Activated T-helper 2 cell treated with anti-CD3 and anti-CD28 coated beads, Interferon-gamma antibody, Interleukin-2, Interleukin-4, amounts not matched to agents 10 μg/mL and 5 μg/mL and 100 μg/mL, durations not matched to agents 14 hours and 24 hours and 36 hours (primary cell): ENCODE data around the gene MAN1B1. TPM values are rescaled to one million over a fixed set of nuclear protein-coding genes. Genes with fewer than 3 reads are reported as not detected.

Experiments
- DNase-seq: peaks from one replicate; pipeline ENCODE4 v3.0.0; 2021; ENCODE audit warnings: low spot score
- H3K27ac Mint-ChIP-seq: one replicate; pipeline ENCODE4 v1.8.0; 2021; ENCODE audit warnings: mixed read lengths
- H3K27me3 Mint-ChIP-seq: one replicate; pipeline ENCODE4 v1.8.0; 2021; ENCODE audit warnings: low read depth, mixed read lengths
- H3K36me3 Mint-ChIP-seq: one replicate; pipeline ENCODE4 v1.8.0; 2021; ENCODE audit warnings: low read depth, mixed read lengths
- H3K4me1 Mint-ChIP-seq: one replicate; pipeline ENCODE4 v1.8.0; 2021; ENCODE audit warnings: low read depth, mixed read lengths
- H3K4me3 Mint-ChIP-seq: one replicate; pipeline ENCODE4 v1.8.0; 2021; ENCODE audit warnings: low read depth, mild to moderate bottlenecking, moderate library complexity, mixed read lengths
- H3K9me3 Mint-ChIP-seq: one replicate; pipeline ENCODE4 v1.8.0; 2021; ENCODE audit warnings: mixed read lengths
- intact Hi-C: fragments of 100-400 bp; cut with micrococcal nuclease; formaldehyde crosslinking; loops from one replicate; pipeline ENCODE4 v1.15.1; 2023
- total RNA-seq: library from RNA; stranded (reverse); gene quantifications from 2 replicates; pipeline ENCODE4 v1.2.3, GENCODE V29; 2022

MAN1B1 gene
- total RNA-seq: 47.5 and 52.2 TPM in 2 replicates

DNA sequence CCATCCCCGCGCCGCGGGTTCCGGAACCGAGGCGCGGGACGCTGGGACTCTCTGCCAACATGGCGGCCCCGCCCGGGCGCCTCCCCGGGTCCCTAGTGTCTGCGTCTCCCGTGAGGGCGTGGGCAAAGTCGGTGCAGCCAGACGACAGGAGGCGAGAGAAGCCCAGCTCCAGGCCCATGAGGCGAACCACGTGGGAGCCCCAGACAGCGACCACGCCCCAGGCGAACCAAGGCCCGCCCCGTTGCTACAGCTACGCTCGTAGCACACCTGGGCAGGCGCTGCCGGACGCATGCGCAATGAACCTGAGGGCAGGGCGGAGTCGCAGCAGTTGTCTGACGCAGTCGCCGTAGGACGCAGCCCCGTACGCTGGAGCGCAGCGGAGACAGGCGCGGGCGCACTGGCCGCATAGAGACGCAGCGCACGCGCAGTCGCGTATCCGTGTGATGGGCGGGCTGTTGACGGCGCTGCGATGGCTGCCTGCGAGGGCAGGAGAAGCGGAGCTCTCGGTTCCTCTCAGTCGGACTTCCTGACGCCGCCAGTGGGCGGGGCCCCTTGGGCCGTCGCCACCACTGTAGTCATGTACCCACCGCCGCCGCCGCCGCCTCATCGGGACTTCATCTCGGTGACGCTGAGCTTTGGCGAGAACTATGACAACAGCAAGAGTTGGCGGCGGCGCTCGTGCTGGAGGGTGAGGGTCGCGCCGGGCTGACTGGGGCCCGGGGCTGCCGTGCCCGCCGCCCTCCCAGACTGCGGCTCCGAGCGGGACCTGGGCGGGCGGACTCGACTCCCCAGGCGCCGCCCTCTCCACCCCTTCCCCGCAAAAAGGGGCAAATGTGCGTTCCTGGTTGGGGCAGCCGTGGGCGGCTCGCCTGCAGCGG lies at the start of gene MAN1B1:
Gene MAN1B1, plus strand, starts transcription at position 455 of the 878 bp plus-strand sequence. Its CDS starts 15 bp downstream, at position 470.
- Mint-ChIP-seq H3K4me1 (peaks cover 34% of the 10 kb centered on the region), H3K27me3 (no peaks in the 10 kb centered on the region), H3K27ac (peak within 1 kb of the TSS; percentile 88), H3K36me3 (peaks cover 20% of the 10 kb centered on the region), H3K4me3 (peak within 1 kb of the TSS; percentile 92), H3K9me3 (no peaks in the 10 kb centered on the region)
- intact Hi-C loops: loop anchor here (1.0 to 5.0 kb wide), 5 partner anchors 9 to 151 kb away; partner anchors contain the start of genes DPP7 and SAPCD2
- peak; percentile 100 for DNase-seq

DNA sequence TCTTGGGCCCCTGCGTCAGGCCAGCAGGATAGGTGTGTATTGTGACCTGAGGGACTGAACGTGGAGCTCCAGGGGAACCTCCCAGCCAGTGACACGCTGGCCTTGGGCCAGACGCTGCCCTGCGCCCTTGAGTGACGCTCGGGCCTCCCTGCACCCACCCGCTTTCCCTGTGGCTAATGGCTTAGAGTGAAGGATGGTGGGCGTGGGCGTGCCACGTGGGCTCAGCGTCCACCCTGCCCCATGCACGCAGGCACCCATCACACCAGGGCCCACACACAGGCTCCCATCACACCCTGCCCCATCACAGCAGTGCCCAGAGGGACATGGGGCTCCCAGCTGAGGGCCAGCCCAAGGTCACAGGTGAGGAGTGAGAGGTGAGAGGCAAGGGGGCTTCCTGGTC lies 49.8 kb upstream of the MAN1B1 start:
- Mint-ChIP-seq H3K36me3 (no peaks in the 10 kb centered on the region), H3K4me3 (no peak overlapping the region), H3K9me3 (no peaks in the 10 kb centered on the region), H3K27ac (no peak overlapping the region), H3K27me3 (no peaks in the 10 kb centered on the region), H3K4me1 (peaks cover 17% of the 10 kb centered on the region)
- intact Hi-C loops: loop anchor here (10.0 kb wide), 2 partner anchors 82 to 502 kb away; partner anchors contain the start of gene LCN12
- no peak for DNase-seq

DNA sequence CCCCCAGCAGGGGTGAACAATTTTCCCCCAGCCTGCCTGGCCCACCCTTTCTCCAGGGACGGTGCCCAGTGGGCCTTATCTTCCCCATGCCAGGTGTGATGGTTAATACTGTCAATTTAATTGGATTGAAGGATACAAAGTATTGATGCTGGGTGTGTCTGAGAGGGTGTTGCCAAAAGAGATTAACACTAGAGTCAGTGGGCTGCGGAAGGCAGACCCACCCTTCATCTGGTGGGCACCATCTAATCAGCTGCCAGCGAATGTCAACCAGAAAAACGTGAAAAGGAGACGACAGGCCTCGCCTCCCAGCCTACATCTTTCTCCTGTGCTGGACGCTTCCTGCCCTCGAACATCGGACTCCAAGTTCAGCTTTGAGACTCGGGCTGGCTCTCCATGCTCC lies 49.3 kb upstream of the MAN1B1 start:
- H3K9me3 Mint-ChIP-seq: no peaks in the 10 kb centered on the region
- H3K27ac Mint-ChIP-seq: no peak overlapping the region
- H3K4me3 Mint-ChIP-seq: no peak overlapping the region
- intact Hi-C loops: loop anchor here (10.0 kb wide), 2 partner anchors 83 to 503 kb away; partner anchors contain the start of gene LCN12
- no peak for DNase-seq
- H3K27me3 Mint-ChIP-seq: no peaks in the 10 kb centered on the region
- H3K36me3 Mint-ChIP-seq: no peaks in the 10 kb centered on the region
- H3K4me1 Mint-ChIP-seq: peaks cover 15% of the 10 kb centered on the region

GRCh38 chr9:137038916-137039315 lies 47.9 kb upstream of the MAN1B1 start:
- intact Hi-C loops: loop anchor here (10.0 kb wide), 2 partner anchors 84 to 504 kb away; partner anchors contain the start of gene LCN12
- no peaks in the 10 kb centered on the region for H3K27me3 Mint-ChIP-seq
- H3K27ac Mint-ChIP-seq: no peak overlapping the region
- no peak overlapping the region for H3K4me3 Mint-ChIP-seq
- peaks cover 11% of the 10 kb centered on the region for H3K4me1 Mint-ChIP-seq
- no peaks in the 10 kb centered on the region for H3K9me3 Mint-ChIP-seq
- DNase-seq: no peak
- H3K36me3 Mint-ChIP-seq: no peaks in the 10 kb centered on the region

GRCh38 chr9:137039611-137040366 lies 47.0 kb upstream of the MAN1B1 start:
- Mint-ChIP-seq H3K9me3 (no peaks in the 10 kb centered on the region), H3K27me3 (peaks cover 2% of the 10 kb centered on the region), H3K4me1 (peaks cover 7% of the 10 kb centered on the region), H3K4me3 (no peak overlapping the region), H3K27ac (no peak overlapping the region), H3K36me3 (no peaks in the 10 kb centered on the region)
- no peak for DNase-seq
- intact Hi-C loops: loop anchor here (10.0 kb wide), 2 partner anchors 85 to 505 kb away; partner anchors contain the start of gene LCN12

GRCh38 chr9:137040568-137040967 lies 46.2 kb upstream of the MAN1B1 start:
- intact Hi-C loops: no loop called here
- no peak overlapping the region for H3K27ac Mint-ChIP-seq
- no peak for DNase-seq
- peaks cover 4% of the 10 kb centered on the region for H3K4me1 Mint-ChIP-seq
- H3K4me3 Mint-ChIP-seq: no peak overlapping the region
- H3K9me3 Mint-ChIP-seq: no peaks in the 10 kb centered on the region
- H3K27me3 Mint-ChIP-seq: peaks cover 6% of the 10 kb centered on the region
- H3K36me3 Mint-ChIP-seq: no peaks in the 10 kb centered on the region

- H3K9me3 Mint-ChIP-seq: no peaks in the 10 kb centered on the region
- intact Hi-C loops: no loop called here
- no peaks in the 10 kb centered on the region for H3K36me3 Mint-ChIP-seq
- DNase-seq: no peak
- H3K4me3 Mint-ChIP-seq: no peak overlapping the region
- H3K27me3 Mint-ChIP-seq: peaks cover 6% of the 10 kb centered on the region
- H3K4me1 Mint-ChIP-seq: peaks cover 4% of the 10 kb centered on the region
- H3K27ac Mint-ChIP-seq: no peak overlapping the region
Measured at GRCh38 chr9:137041124-137041523, 45.7 kb upstream of the MAN1B1 start.

DNA sequence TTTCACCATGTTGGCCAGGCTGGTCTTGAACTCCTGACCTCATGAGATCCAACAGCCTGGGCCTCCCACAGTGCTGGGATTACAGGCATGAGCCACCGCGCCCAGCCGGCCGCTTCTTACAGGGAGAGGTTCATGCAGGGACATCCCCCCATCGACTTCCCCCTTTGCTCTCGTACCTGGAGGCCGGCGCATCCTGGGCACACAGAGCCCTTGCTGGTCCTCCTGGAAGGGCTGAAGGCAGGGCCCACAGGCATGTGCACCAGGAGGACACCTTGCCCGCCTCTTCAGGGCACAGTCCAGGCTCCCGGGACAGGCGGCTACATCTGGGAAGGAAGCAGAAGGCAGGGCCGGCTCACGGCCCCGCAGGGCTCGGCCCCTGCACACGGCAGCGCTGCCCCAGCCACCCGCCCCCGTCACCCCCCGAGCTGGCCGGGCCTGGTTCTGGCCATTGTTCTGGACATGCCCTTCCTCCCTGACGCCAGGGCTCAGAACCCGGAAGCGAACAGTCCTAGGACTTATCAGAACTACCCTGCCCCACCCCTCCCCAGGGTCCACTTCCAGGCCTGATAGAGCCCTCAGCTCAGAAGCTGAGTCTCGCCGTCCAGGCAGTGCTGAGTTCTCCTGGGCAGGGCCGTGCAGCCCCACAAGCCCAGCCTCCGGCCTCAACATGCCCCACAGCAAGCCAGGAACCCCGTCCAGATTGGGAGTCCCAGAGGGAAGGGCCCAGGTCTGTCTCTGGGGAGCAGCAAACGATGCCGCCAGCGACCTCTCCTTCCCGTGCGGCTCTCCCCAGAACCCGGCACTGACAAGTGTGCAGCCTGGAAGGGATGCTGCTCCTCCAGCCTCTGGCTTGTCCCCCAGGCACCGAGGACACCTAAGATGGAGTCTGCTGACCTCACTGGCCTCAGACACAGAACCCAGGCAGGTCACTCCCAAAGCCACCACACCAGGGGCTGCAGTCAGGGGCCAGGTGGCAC lies 43.7 kb upstream of the MAN1B1 start:
- Mint-ChIP-seq H3K4me3 (no peak overlapping the region), H3K4me1 (peaks cover 4% of the 10 kb centered on the region)
- intact Hi-C loops: no loop called here

DNA sequence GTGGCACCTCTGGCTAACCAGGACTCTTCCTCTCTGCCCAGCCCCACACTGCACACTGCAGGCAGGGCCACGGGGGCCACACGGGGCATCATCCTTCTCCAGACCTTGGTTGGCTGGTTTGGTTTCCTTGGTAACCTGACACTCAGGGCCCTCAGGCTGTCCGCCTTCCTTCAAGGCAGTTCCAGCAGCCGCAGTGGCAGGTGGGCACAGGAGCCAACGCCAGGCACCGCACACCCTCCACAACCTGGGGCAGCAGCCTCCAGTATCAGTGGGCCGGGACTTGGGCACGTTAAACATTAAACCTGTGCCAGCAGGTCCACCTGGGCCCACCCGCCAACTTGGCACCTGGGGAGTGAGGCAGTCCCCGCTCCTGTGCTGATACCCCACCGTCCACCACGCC lies 42.7 kb upstream of the MAN1B1 start:
- DNase-seq: no peak
- Mint-ChIP-seq H3K27ac (no peak overlapping the region), H3K27me3 (peaks cover 23% of the 10 kb centered on the region), H3K36me3 (no peaks in the 10 kb centered on the region), H3K4me3 (no peak overlapping the region), H3K9me3 (no peaks in the 10 kb centered on the region), H3K4me1 (peaks cover 4% of the 10 kb centered on the region)
- intact Hi-C loops: no loop called here

More for the DNA sequence above, 43.7 kb upstream of the MAN1B1 start:
- Mint-ChIP-seq H3K36me3 (no peaks in the 10 kb centered on the region), H3K9me3 (no peaks in the 10 kb centered on the region), H3K27ac (no peak overlapping the region), H3K27me3 (peaks cover 18% of the 10 kb centered on the region)
- no peak for DNase-seq

GRCh38 chr9:137044502-137045177 lies 42.1 kb upstream of the MAN1B1 start:
- H3K9me3 Mint-ChIP-seq: no peaks in the 10 kb centered on the region
- H3K36me3 Mint-ChIP-seq: no peaks in the 10 kb centered on the region
- H3K27me3 Mint-ChIP-seq: peaks cover 26% of the 10 kb centered on the region
- no peak overlapping the region for H3K27ac Mint-ChIP-seq
- DNase-seq: no peak
- H3K4me3 Mint-ChIP-seq: peak overlapping the region; percentile 60
- intact Hi-C loops: loop anchor here (5.0 kb wide), 3 partner anchors 113 to 197 kb away; partner anchors contain the start of gene PHPT1
- peaks cover 4% of the 10 kb centered on the region for H3K4me1 Mint-ChIP-seq

DNA sequence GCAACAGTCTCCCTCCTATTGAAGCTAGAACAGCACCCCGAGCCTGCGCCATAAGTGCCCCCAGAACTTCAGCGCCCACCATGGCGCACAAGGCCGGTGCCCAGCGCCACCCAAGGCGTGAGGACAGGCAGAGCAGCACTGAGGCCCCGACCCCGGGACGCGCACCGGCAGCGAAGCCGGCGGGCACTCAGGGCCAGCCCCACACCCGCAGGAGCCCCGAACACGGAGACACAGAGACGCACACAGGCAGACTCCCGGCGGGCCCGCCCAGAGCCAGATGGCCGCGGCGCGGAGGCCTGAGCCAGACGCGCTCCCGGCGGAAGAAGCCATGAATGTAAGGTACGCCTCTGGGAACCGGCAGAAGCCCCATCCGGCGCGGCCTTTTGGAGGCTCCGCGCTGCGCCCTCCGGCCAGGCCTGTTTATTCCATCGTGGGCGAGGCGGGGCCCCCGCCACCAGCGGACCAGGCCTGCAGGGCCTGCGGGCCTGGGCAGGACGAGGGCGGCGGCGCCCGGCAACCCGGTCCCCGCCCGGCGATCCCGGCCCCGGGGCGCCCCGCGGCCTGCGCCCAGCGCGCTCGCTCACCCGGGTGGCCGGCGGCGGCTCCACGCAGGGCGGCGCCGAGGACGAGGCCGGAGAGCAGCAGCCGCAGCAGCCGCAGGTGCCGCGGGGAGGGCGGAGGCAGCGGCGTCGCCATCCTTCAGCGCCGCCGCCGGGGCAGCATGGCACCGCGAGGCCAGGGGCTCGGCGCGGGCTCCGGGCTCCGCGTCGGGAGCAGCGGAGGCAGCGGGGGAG lies 41.3 kb upstream of the MAN1B1 start:
- Mint-ChIP-seq H3K9me3 (no peaks in the 10 kb centered on the region), H3K27ac (no peak overlapping the region), H3K4me1 (peaks cover 4% of the 10 kb centered on the region), H3K4me3 (peak overlapping the region; percentile 60), H3K27me3 (peaks cover 29% of the 10 kb centered on the region), H3K36me3 (no peaks in the 10 kb centered on the region)
- intact Hi-C loops: loop anchor here (1.0 to 5.0 kb wide), 5 partner anchors 19 to 198 kb away; partner anchors contain the start of genes PHPT1 and SAPCD2
- no peak for DNase-seq
